Heart left ventricle (tissue), 13 donors: Measurements from ENCODE around the gene BRD8.

Experiments used
- CTCF ChIP-seq, 12 donors: fragments of 200-600 bp; sonication (generic) in 4 of 12; IDR thresholded peaks; one replicate each; pipeline versions ENCODE4 v1.5.0 to v1.8.0; 2018 to 2022; ENCODE audit warnings: antibody characterized with exemption in 12 of 12, mild to moderate bottlenecking in 5 of 12
- POLR2A ChIP-seq, 2 donors: fragments of 450-650 bp; IDR thresholded peaks; one replicate each; pipeline ENCODE4 v1.6.1; 2017; ENCODE audit warnings: antibody characterized with exemption in 2 of 2, mild to moderate bottlenecking in 2 of 2, moderate library complexity in 2 of 2
- donor health status: ischemic (EF 13 %, LVEDD 7.1; RV severe dilation, severe dysfunction).
- donor health status: DM: no; HTN: yes; CAD: no.
- donor health status: DM: no; HTN: no; CAD: no.
- donor health status: ischemic (EF 25% LVEDD 6.9; RV normal size, moderate dysfunction).
- donor health status: ischemic (EF 25% LVEDD 5.7; RV mildly dilated, moderate dysfunction).
- donor health status: ischemic (EF 35%, LVEDD 5.7; RV mildly dilated, moderate dysfunction).
- donor health status: nonischemic (EF 11% LVEDD 7.7; RV severe dilation, severe dysfunction).
- donor health status: DM: yes; HTN: yes; CAD: no.
- donor health status: PGD.
- donor health status: ischemic (EF 29% LVEDD 5.4; RV normal size, mild dysfunction).
- donor health status: nonischemic (EF 23%, LVEDD 6.1; RV moderate dilation, normal function).

DNA sequence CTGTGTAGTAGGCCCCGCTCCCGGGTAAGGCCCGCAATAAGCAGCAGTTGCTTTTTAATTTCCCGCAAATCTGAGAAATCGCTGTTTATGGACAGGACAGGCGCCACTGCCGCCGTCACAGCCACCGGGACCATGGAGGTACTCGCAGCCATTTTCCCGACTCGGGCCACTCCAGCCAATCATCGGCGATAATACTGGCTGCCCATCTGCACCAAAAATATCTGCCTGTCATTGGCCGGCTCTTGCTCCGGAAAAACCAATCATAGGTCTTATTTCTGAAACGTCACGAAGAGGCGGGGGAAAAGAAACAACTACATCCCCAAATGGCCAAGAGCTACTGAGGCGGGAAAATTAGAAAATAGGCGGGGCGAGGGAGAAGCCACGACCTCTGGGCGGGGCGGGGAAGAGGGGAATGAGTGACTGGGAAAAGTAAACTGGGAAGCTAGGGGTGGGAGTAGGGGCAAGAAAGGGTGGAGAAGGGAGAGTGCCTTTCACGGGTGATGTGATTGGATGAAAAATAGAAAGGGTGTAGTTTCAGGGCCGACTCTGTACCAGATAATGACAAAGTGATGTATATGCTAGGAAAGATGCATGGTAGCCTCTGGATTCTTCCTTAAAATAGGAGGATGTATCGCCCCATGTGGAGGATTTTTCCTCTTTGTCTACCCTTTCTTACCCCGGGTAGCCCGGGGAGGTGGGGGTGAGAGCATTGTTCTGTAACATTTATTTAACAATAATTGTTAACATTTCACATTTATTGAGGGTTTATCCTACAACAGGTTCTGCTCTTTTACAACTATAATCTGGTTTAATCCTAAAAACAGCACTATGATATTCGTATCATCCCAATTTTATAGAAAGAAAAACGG is 35.0 kb upstream of the BRD8 start, which contains the start of gene CDC23:
- TF ChIP-seq CTCF (IDR thresholded peaks at IDR 0.05) (no peak), POLR2A (IDR thresholded peaks at IDR 0.05) (peak; percentile 20 to 51)
